Endodermal cell (in vitro differentiated cells): ENCODE measurements around the gene ACOX1. TPM values are rescaled to one million over a fixed set of nuclear protein-coding genes. Genes with fewer than 3 reads are reported as not detected.

ENCODE experiments used
- DNase-seq: peaks from one replicate; pipeline ENCODE4 v3.0.0-alpha.2; 2017
- H3K27ac ChIP-seq: 2 replicates; pipeline ENCODE4 v1.5.1; 2013; ENCODE audit warnings: mild to moderate bottlenecking, low read depth, low read length, moderate library complexity
- H3K27me3 ChIP-seq: 2 replicates; pipeline ENCODE4 v1.6.1; 2013; ENCODE audit warnings: mild to moderate bottlenecking, low read length, moderate library complexity; ENCODE audit not compliant: insufficient read depth, control insufficient read depth, poor library complexity, severe bottlenecking
- H3K36me3 ChIP-seq: 2 replicates; pipeline ENCODE4 v1.7.0; 2013; ENCODE audit warnings: mild to moderate bottlenecking, low read length, moderate library complexity; ENCODE audit not compliant: control insufficient read depth, insufficient read depth
- H3K4me1 ChIP-seq: one replicate; pipeline ENCODE4 v1.7.0; 2013; ENCODE audit warnings: low read length; ENCODE audit not compliant: control insufficient read depth, insufficient read depth
- H3K4me3 ChIP-seq: 2 replicates; pipeline ENCODE4 v1.5.1; 2013; ENCODE audit warnings: mild to moderate bottlenecking, low read length, moderate library complexity
- H3K9ac ChIP-seq: 2 replicates; pipeline ENCODE4 v1.6.1; 2013; ENCODE audit warnings: mild to moderate bottlenecking, low read length, moderate library complexity; ENCODE audit not compliant: poor library complexity, severe bottlenecking; ENCODE audit errors: extremely low read depth
- H3K9me3 ChIP-seq: 2 replicates; pipeline ENCODE4 v1.6.1; 2013; ENCODE audit warnings: mild to moderate bottlenecking, low read length, moderate library complexity; ENCODE audit not compliant: control insufficient read depth
- H3K27ac Mint-ChIP-seq: 2 replicates; pipeline ENCODE4 v1.8.0; 2020; ENCODE audit warnings: mixed read lengths
- H3K27me3 Mint-ChIP-seq: 2 replicates; pipeline ENCODE4 v1.8.0; 2021; ENCODE audit warnings: mild to moderate bottlenecking, mixed read lengths; ENCODE audit not compliant: insufficient read depth
- H3K36me3 Mint-ChIP-seq: 2 replicates; pipeline ENCODE4 v1.8.0; 2020; ENCODE audit warnings: low read depth, mixed read lengths
- H3K4me1 Mint-ChIP-seq: 2 replicates; pipeline ENCODE4 v1.8.0; 2020; ENCODE audit warnings: mixed read lengths
- H3K4me3 Mint-ChIP-seq: 2 replicates; pipeline ENCODE4 v1.8.0; 2020; ENCODE audit warnings: mild to moderate bottlenecking, moderate library complexity, mixed read lengths
- H3K9me3 Mint-ChIP-seq: 2 replicates; pipeline ENCODE4 v1.8.0; 2020; ENCODE audit warnings: mild to moderate bottlenecking, mixed read lengths
- WGBS, 2 experiments: methylation state at CpG; one replicate each; pipeline versions ENCODE4 v1.1.5 to v1.1.7; 2013; ENCODE audit warnings: missing lambda C conversion rate in 2 of 2, mixed read lengths in 1 of 2; ENCODE audit not compliant: insufficient coverage in 1 of 2, insufficient read length in 1 of 2; 5-methylcytosine and 5-hydroxymethylcytosine counted together
- total RNA-seq, 2 donors: library from RNA; stranded (reverse); fragmentation: NEBNext Ultra II Directional in 1 of 2; extraction: Animal tissue kit (Norgen Biotek cat#: 25700) in 1 of 2; gene quantifications; 2 replicates in 1 of 2; 3 replicates in 1 of 2; pipeline ENCODE4 v1.2.1, GENCODE V29; 2021
- TF ChIP-seq, protein P1 (sequence below): fragments of 200-600 bp; sonication (generic); conservative IDR thresholded peaks from 2 replicates; pipeline ENCODE4 v1.5.0; 2021; ENCODE audit warnings: antibody characterized with exemption, mild to moderate bottlenecking

Gene ACOX1
- total RNA-seq, 2 donors from 2014 or later = 28.6 to 37.1 TPM

DNA sequence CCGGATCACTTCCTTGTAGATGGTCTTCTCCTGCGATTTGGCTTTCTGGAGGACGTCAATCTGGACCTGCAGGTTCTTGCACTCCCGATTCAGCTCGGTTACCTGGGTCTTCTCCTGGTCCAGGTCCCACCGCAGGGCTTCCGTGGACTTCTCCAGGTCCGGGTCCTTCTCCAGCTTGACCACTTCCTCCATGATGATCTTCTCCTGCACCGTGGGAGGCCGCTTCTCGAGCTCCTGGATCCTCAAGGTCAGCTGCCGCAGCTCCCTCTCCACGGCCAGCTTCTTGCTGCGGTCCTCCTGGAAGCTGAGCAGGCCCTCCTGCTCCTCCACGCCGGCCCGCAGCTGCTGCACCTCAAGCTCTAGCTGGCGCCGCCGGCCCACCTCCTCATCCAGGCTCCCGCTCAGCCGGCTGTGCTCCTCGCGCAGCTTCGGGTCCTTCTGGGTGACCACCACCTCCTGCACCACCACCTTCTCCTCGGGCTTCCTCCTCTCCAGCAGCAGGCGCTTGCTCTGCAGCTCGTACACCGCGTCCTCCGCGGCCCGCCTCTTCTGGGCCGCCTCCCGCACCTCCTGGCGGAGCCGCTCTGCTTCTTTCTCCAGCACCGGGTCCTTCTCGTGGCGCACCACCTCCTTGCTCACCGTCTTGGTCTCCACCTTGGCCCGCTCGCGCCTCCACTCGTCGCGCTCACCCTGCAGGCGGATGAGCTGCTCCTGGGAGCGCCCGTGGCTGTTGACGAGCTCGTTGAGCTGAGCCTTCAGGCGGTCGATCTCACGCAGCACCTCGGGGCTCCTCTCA, 29.9 kb upstream of the ACOX1 start:
- Histone ChIP-seq H3K4me1 (no peaks in the 10 kb centered on the region), H3K27ac (no peak overlapping the region), H3K9me3 (no peaks in the 10 kb centered on the region), H3K4me3 (no peak overlapping the region), H3K9ac (no peak overlapping the region), H3K36me3 (peaks cover 8% of the 10 kb centered on the region), H3K27me3 (no peaks in the 10 kb centered on the region)
- no peaks in the 10 kb centered on the region for H3K27me3 Mint-ChIP-seq
- no peaks in the 10 kb centered on the region for H3K9me3 Mint-ChIP-seq
- DNase-seq = no peak
- peaks cover under 1% of the 10 kb centered on the region for H3K4me1 Mint-ChIP-seq
- TF ChIP-seq, protein P1, sequence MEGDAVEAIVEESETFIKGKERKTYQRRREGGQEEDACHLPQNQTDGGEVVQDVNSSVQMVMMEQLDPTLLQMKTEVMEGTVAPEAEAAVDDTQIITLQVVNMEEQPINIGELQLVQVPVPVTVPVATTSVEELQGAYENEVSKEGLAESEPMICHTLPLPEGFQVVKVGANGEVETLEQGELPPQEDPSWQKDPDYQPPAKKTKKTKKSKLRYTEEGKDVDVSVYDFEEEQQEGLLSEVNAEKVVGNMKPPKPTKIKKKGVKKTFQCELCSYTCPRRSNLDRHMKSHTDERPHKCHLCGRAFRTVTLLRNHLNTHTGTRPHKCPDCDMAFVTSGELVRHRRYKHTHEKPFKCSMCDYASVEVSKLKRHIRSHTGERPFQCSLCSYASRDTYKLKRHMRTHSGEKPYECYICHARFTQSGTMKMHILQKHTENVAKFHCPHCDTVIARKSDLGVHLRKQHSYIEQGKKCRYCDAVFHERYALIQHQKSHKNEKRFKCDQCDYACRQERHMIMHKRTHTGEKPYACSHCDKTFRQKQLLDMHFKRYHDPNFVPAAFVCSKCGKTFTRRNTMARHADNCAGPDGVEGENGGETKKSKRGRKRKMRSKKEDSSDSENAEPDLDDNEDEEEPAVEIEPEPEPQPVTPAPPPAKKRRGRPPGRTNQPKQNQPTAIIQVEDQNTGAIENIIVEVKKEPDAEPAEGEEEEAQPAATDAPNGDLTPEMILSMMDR = no peak
- 94% methylated on average over 52 to 56 of the region's 56 CpGs for WGBS, 2 experiments
- H3K27ac Mint-ChIP-seq = no peak overlapping the region
- peaks cover 7% of the 10 kb centered on the region for H3K36me3 Mint-ChIP-seq
- no peak overlapping the region for H3K4me3 Mint-ChIP-seq

DNA sequence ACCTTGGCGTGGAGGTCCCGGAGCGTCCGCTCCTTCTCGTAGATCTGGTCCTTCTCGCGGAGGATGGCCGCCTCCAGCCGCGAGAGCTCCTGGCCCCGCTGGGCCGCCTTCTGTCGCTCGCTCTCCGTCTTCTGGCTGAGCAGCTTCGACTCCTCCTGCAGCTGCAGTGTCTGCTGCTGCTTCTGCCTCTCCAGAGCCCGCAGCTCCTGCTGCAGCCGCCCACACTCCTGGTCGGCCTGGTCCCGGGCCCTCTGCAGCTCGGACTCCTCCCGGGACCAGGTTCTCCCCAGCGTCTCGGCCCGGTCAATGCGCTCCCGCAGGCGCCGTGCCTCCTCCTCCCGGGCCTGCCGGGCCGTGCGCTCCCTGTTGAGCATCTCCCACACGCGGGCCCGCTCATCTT, 29.2 kb upstream of the ACOX1 start:
- no peak for DNase-seq
- Histone ChIP-seq H3K27ac (no peak overlapping the region), H3K27me3 (no peaks in the 10 kb centered on the region), H3K4me3 (no peak overlapping the region), H3K9me3 (no peaks in the 10 kb centered on the region), H3K4me1 (no peaks in the 10 kb centered on the region), H3K9ac (no peak overlapping the region), H3K36me3 (peaks cover 10% of the 10 kb centered on the region)
- no peak overlapping the region for H3K27ac Mint-ChIP-seq
- H3K27me3 Mint-ChIP-seq = no peaks in the 10 kb centered on the region
- H3K9me3 Mint-ChIP-seq = no peaks in the 10 kb centered on the region
- H3K4me3 Mint-ChIP-seq = no peak overlapping the region
- WGBS, 2 experiments = 93 to 96% methylated on average over 25 to 36 of the region's 36 CpGs
- H3K4me1 Mint-ChIP-seq = no peaks in the 10 kb centered on the region
- peaks cover 8% of the 10 kb centered on the region for H3K36me3 Mint-ChIP-seq
- TF ChIP-seq, protein P1 = no peak

DNA sequence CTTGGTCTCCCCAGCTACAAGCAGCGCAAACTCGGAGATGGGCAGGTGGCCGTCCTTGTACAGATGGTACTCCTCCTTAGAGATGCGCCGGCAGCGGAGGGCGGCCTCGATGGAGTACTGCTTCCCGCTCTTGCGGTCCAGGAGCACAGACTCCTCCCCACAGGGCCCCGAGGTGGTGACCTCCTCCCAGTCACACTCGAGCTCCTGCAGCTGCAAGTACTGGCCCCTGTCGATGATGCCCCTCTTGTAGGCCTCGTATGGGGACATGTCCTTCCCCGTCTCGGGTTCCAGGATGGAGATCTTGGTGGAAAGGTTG, 28.8 kb upstream of the ACOX1 start:
- no peak overlapping the region for H3K27ac Mint-ChIP-seq
- no peak overlapping the region for H3K4me3 Mint-ChIP-seq
- no peaks in the 10 kb centered on the region for H3K9me3 ChIP-seq
- H3K9ac ChIP-seq = no peak overlapping the region
- H3K4me3 ChIP-seq = no peak overlapping the region
- WGBS, 2 experiments = 91 to 95% methylated on average over 15 to 16 of the region's 16 CpGs
- H3K4me1 Mint-ChIP-seq = no peaks in the 10 kb centered on the region
- no peaks in the 10 kb centered on the region for H3K4me1 ChIP-seq
- TF ChIP-seq, protein P1 = no peak
- DNase-seq = no peak
- H3K36me3 Mint-ChIP-seq = peaks cover 11% of the 10 kb centered on the region
- no peaks in the 10 kb centered on the region for H3K9me3 Mint-ChIP-seq
- no peak overlapping the region for H3K27ac ChIP-seq
- no peaks in the 10 kb centered on the region for H3K27me3 Mint-ChIP-seq
- peaks cover 11% of the 10 kb centered on the region for H3K36me3 ChIP-seq
- no peaks in the 10 kb centered on the region for H3K27me3 ChIP-seq
